IMR-90 (cell line): ENCODE measurements around the gene PLXNB3.

Experiments used
- ELK1 ChIP-seq: fragments of 150-350 bp; IDR thresholded peaks from 2 replicates; pipeline ENCODE4 v1.6.1; 2016; ENCODE audit warnings: low read depth, mild to moderate bottlenecking, low read length, moderate library complexity, borderline replicate concordance
- RCOR1 ChIP-seq: IDR thresholded peaks from 2 replicates; pipeline ENCODE4 v1.6.1; 2012; ENCODE audit warnings: mild to moderate bottlenecking, low read length, improper control_type of control experiment; ENCODE audit not compliant: insufficient replicate concordance

GRCh38 chrX:153727123-153727931, 36.7 kb upstream of the PLXNB3 start:
- TF ChIP-seq ELK1, result no peak
- TF ChIP-seq RCOR1, result no peak
